GM12864 (cell line): ENCODE measurements around the gene MYO16.

Experiments used
- DNase-seq: peaks from one replicate; pipeline ENCODE4 v3.0.0-alpha.2; 2011; ENCODE audit warnings: low read depth
- H3K4me3 ChIP-seq: 2 replicates; pipeline ENCODE4 v1.5.1; 2011; ENCODE audit warnings: mild to moderate bottlenecking, low read depth, low read length, control low read depth
- TF ChIP-seq, protein P1 (sequence below): IDR thresholded peaks from 2 replicates; pipeline ENCODE4 v1.5.1; 2011; ENCODE audit warnings: low read depth, mild to moderate bottlenecking, moderate library complexity, low read length, control low read depth, inconsistent platforms; ENCODE audit errors: missing control alignments

Gene MYO16

DNA sequence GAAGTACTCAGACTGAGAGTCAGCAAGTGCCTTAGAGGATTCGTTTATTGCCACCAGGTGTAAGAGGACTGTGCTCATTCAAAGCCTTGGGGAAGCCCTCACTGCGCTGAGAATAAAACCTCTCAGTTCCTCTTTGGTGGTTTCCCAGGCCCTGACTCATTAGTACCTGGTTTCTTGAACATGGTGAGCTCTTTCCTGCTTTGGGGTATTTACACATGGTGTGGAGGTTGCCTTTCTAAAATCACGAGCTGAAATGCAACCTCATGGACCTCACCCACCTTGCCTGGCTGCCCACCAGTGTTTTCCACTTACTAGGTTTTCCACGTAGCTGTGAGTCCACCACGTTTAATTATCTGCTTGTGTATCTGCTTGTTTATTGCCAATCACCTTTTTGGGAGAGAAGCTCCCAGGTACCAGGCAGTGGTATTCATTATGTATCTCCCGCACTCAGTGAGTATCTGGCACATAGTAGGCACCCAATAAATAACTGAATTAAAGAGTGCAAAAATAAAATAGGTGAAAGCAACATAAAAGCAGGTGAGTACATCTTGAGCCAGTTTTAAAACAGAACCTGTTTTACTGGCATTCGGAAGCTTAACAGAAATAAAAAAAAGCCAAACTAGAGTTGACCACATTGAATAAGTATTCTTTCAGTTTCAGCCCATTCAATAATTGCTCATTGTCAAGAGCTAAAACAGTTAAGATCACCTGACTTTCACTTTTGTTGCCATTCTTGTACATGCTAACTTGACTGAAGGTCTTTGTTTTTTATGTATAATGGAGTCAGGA lies 533.0 kb downstream of the MYO16 start:
- DNase-seq = peak; percentile 95
- peak overlapping the region; percentile 9; the same call in 1 of the 2 replicates for H3K4me3 ChIP-seq
- TF ChIP-seq, protein P1, sequence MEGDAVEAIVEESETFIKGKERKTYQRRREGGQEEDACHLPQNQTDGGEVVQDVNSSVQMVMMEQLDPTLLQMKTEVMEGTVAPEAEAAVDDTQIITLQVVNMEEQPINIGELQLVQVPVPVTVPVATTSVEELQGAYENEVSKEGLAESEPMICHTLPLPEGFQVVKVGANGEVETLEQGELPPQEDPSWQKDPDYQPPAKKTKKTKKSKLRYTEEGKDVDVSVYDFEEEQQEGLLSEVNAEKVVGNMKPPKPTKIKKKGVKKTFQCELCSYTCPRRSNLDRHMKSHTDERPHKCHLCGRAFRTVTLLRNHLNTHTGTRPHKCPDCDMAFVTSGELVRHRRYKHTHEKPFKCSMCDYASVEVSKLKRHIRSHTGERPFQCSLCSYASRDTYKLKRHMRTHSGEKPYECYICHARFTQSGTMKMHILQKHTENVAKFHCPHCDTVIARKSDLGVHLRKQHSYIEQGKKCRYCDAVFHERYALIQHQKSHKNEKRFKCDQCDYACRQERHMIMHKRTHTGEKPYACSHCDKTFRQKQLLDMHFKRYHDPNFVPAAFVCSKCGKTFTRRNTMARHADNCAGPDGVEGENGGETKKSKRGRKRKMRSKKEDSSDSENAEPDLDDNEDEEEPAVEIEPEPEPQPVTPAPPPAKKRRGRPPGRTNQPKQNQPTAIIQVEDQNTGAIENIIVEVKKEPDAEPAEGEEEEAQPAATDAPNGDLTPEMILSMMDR = no peak

DNA sequence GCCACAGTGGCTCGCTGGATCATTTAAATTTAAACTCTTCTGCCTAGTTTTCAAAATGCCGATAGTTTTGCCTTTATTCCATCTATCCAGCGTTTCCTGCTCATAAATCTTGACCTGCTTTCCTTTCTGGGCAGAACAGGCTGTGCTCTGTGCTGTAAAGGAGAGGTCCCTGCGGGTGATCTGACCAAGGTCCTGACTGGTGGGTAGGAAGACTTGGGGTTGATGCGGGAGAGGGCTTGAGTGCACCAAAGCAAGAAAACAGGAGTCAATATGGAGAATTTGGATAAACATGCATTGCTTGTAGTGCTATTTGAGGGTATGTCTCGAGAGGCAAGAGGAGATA lies 533.6 kb downstream of the MYO16 start:
- H3K4me3 ChIP-seq = peak overlapping the region; percentile 3; the same call in 1 of the 2 replicates
- DNase-seq = no peak
- TF ChIP-seq, protein P1 = no peak

DNA sequence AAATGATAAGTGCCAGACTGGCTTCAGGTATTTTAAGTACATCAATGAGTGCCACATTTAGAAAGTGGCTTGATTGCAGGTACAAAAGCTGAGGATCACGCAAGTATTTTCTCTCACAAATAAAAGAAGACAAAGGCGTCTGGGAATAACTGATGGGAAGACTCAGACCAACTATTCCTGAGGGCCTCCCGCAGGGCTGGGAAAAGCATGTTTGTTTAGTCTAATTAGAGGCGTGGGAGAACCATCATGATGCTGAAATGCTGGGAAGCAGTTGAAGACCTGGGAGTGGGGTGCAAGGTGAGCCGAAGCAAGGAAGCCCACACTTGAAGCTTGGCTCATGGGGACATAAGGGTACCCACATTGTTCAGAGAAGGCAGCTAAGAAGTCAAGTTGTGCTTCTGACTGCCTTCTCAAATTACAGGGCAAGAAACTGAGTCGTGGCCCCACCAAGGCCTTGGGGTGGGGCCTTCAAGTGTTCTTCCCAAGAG lies 536.0 kb downstream of the MYO16 start:
- TF ChIP-seq, protein P1 = no peak
- no peak for DNase-seq
- H3K4me3 ChIP-seq = no peak overlapping the region

DNA sequence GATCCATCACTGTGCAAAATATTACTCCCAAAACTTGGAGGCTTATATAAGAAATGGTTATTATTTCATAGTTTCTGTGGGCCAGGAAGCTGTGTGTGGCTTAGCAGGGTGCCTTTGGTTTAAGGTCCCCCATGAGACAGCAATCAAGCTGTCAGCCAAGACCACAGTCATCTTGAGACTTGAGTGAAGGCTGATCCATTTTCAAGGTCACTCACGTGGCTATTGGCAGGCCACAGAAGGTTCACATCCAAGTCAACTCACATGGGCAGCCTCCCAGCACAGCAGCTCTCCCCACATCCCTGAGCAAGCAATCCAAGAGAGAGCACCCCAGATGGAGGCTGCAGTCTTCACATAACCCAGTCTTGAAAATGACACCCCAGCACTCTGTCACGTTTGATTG lies 537.4 kb downstream of the MYO16 start:
- no peak for DNase-seq
- TF ChIP-seq, protein P1 = no peak
- H3K4me3 ChIP-seq = no peak overlapping the region

DNA sequence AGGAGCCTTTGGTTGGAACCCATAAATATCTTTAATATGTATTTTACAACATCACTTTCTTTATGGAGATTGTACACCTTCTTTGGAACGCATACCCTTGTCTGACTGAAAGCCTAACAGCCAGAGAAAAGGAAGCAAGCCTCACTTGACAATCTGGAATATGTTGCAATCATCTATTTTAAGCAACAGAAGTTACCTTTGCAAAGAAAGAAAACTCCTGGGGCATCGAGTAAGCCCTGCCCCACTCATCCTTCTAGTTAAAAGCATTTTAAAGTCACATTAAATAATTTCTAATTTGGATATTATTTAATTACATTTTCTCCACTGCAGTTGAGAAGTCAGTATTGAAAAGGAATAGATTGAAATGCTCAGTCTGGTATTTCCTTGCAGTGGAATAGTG lies 542.7 kb downstream of the MYO16 start:
- TF ChIP-seq, protein P1 = no peak
- no peak for DNase-seq
- no peak overlapping the region for H3K4me3 ChIP-seq

DNA sequence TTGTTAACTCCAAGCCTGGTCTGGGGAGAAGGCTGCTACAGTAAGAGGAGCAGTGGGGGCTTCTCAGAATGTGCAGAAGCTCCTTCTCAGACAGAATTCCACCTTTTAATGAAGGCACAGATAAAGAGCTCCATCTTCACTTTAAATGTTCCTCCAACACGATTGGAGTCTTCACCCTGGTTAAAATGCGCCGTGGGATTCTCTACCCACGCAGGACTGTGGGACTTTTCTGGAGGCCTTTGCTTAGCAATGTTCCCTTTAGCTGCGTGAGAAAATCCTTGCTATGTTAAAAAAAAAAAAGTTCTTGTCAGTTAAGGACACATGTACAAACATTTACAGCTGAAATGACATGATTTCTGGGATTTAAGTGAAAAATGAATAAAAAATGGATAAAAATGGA lies 546.3 kb downstream of the MYO16 start:
- DNase-seq = no peak
- H3K4me3 ChIP-seq = no peak overlapping the region
- TF ChIP-seq, protein P1 = no peak
